ENCODE results near the gene MELTF. TPM values are rescaled to one million over a fixed set of nuclear protein-coding genes. Genes with fewer than 3 reads are reported as not detected.

MELTF gene
- total RNA-seq, 2 experiments from 2014 or later = 9.6 to 14.6 TPM

- Histone ChIP-seq H3K9me2 (ENCODE audit: insufficient read depth, low read length) (no peaks in the 10 kb centered on the region), H4K20me1 (ENCODE audit: insufficient read depth, low read length) (no peaks in the 10 kb centered on the region), H3K4me3 (ENCODE audit: low read depth, low read length, poor library complexity, severe bottlenecking) (peak overlapping the region; percentile 56), H3K4me2 (ENCODE audit: low read length) (peak overlapping the region; percentile 90), H3K36me3 (ENCODE audit: insufficient read depth, low read length) (no peaks in the 10 kb centered on the region), H3K27ac (ENCODE audit: low read depth, low read length, poor library complexity, severe bottlenecking) (peak overlapping the region; percentile 56), H2AFZ (ENCODE audit: low read length) (peak overlapping the region; percentile 75), H3K9me3 (ENCODE audit: low read length) (no peaks in the 10 kb centered on the region), H3K79me2 (ENCODE audit: insufficient read depth, low read depth, low read length) (no peaks in the 10 kb centered on the region), H3K4me1 (ENCODE audit: insufficient read depth, low read length, poor library complexity, severe bottlenecking) (peaks cover 25% of the 10 kb centered on the region)
- TF ChIP-seq CTCF (conservative IDR thresholded peaks at IDR 0.05; ENCODE audit: low read length) (no peak), EZH2phosphoT487 (IDR thresholded peaks at IDR 0.05; ENCODE audit: borderline replicate concordance, low read depth, low read length) (no peak)
- intact Hi-C loops (cut with micrococcal nuclease; ENCODE audit: unreplicated experiment) = loop anchor here (1.0 kb wide), 1 partner anchor 20 kb away; no protein-coding TSS in a partner anchor
- POLR2A ChIA-PET = interaction anchor here (0.6 to 1.7 kb wide), 4 partner anchors 19 to 1303 kb away, joined by 3 to 4 read pairs (median 4); no protein-coding TSS in a partner anchor
- BruUV-seq (replicated peaks) = no TSS peak
- CTCF ChIA-PET (ENCODE audit: unreplicated experiment) = interaction anchor here (0.6 to 1.1 kb wide), 3 partner anchors 18 to 168 kb away, joined by 3 to 4 read pairs (median 3); no protein-coding TSS in a partner anchor
- DNase-seq (ENCODE audit: low spot score) = peak; percentile 51
These were observed 7.0 kb downstream of the MELTF start for GRCh38 chr3:197022405-197023231.

DNA sequence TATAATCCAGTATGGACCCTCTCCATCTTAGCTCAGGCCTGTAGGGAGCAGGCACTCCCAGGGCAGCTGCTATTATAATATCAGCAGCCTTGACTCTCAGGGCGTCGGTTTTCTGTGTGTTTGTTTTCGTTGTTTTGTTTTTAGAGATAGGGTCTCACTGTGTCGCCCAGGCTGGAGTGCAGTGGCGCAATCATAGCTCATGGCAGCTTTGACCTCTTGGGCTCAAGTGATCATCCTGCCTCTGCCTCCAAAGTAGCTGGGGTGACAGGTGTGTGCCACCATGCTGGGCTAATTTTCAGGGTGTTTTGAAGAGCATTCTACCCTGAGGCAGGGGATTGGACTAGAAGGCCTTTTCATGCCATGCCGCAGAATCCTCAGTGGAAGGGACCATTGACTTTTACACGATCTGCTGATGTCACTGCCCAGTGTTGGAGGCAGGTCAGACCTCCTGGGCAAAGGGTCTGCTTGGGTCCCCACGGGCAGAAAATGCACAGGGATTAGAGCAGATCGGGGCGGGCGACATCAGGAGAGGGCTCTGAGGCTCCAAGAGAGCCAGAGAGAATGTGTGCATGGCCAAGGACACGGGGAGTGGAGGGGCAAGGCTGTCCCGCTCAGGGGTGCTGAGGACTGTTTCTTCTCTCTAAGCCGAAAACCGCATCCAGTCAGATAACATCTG is 7.8 kb downstream of the MELTF start:
- Histone ChIP-seq H3K4me1 (ENCODE audit: insufficient read depth, low read length, poor library complexity, severe bottlenecking) (peaks cover 25% of the 10 kb centered on the region), H3K79me2 (ENCODE audit: insufficient read depth, low read depth, low read length) (no peaks in the 10 kb centered on the region), H2AFZ (ENCODE audit: low read length) (no peak overlapping the region), H3K36me3 (ENCODE audit: insufficient read depth, low read length) (no peaks in the 10 kb centered on the region), H3K4me2 (ENCODE audit: low read length) (peak overlapping the region; percentile 90; the same call in 1 of the 2 replicates), H4K20me1 (ENCODE audit: insufficient read depth, low read length) (no peaks in the 10 kb centered on the region), H3K4me3 (ENCODE audit: low read depth, low read length, poor library complexity, severe bottlenecking) (no peak overlapping the region), H3K27ac (ENCODE audit: low read depth, low read length, poor library complexity, severe bottlenecking) (peak overlapping the region; percentile 56), H3K9me3 (ENCODE audit: low read length) (no peaks in the 10 kb centered on the region), H3K9me2 (ENCODE audit: insufficient read depth, low read length) (no peaks in the 10 kb centered on the region)
- ChIA-PET CTCF (ENCODE audit: unreplicated experiment) (no interaction called here), POLR2A (interaction anchor here (1.7 kb wide), 1 partner anchor 18 kb away, joined by 4 read pairs; no protein-coding TSS in a partner anchor)
- no peak for TF ChIP-seq CTCF (conservative IDR thresholded peaks at IDR 0.05; ENCODE audit: low read length)
- TF ChIP-seq EZH2phosphoT487 (IDR thresholded peaks at IDR 0.05; ENCODE audit: borderline replicate concordance, low read depth, low read length) = no peak
- no TSS peak for BruUV-seq (replicated peaks)
- intact Hi-C loops (cut with micrococcal nuclease; ENCODE audit: unreplicated experiment) = no loop called here
- DNase-seq (ENCODE audit: low spot score) = no peak

Data from OCI-LY7 (cell line).